ENCODE measurements around the gene GPD2. TPM values are rescaled to one million over a fixed set of nuclear protein-coding genes. Genes with fewer than 3 reads are reported as not detected.

Gene GPD2
- polyA plus RNA-seq (16.3 to 27.6 TPM (median 18.3 TPM) in 3 replicates), polyA minus RNA-seq (30.6 to 87.4 TPM (median 49.5 TPM) in 3 replicates)
- polyA plus RNA-seq (2011; ENCODE audit: low read depth) = 30.8 TPM
- 11.1 and 14.2 TPM in 2 replicates for polyA plus RNA-seq (2011; cell fraction: cytosol; rRNA removed)
- 21.7 and 34.2 TPM in 2 replicates for polyA plus RNA-seq (2011; cell fraction: nucleus; rRNA removed)
- 11.5 and 27.7 TPM in 2 replicates for polyA plus RNA-seq (2012; ENCODE audit: low replicate concordance)
- 26.9 TPM for polyA minus RNA-seq (2011; cell fraction: cytosol; rRNA and poly(A)+ RNA removed)
- 45.5 and 76.5 TPM in 2 replicates for polyA minus RNA-seq (2011; cell fraction: nucleus; rRNA and poly(A)+ RNA removed)

- H3K27ac ChIP-seq (ENCODE audit: control insufficient read depth, insufficient read depth, low read length) = peak within 1 kb of the TSS; percentile 86
- DNase-seq (ENCODE audit: low read depth, low spot score) (no peak), FAIRE-seq (no peak)
- no peaks in the 10 kb centered on the region for H4K20me1 ChIP-seq (ENCODE audit: control insufficient read depth, extremely low read depth, insufficient read depth, low read length)
- peaks cover 0 to 2% of the 10 kb centered on the region in 2 experiments for H3K36me3 ChIP-seq (ENCODE audit: control insufficient read depth in 2 of 2, extremely low read depth in 1 of 2, insufficient read depth in 2 of 2, low read length in 2 of 2)
- no peaks in the 10 kb centered on the region for H3K27me3 ChIP-seq (ENCODE audit: control insufficient read depth, extremely low read depth, insufficient read depth, low read length)
- no peaks in the 10 kb centered on the region for H3K9me3 ChIP-seq (ENCODE audit: control insufficient read depth, low read depth, low read length)
- H3K9me1 ChIP-seq (ENCODE audit: control insufficient read depth, extremely low read depth, insufficient read depth, low read length) = no peaks in the 10 kb centered on the region
- H3K9ac ChIP-seq (ENCODE audit: control insufficient read depth, extremely low read depth, insufficient read depth, low read length) = peak within 1 kb of the TSS; percentile 77
- H3K79me2 ChIP-seq (ENCODE audit: control insufficient read depth, insufficient read depth, low read length) = peaks cover 27% of the 10 kb centered on the region
- TF ChIP-seq, protein P1, sequence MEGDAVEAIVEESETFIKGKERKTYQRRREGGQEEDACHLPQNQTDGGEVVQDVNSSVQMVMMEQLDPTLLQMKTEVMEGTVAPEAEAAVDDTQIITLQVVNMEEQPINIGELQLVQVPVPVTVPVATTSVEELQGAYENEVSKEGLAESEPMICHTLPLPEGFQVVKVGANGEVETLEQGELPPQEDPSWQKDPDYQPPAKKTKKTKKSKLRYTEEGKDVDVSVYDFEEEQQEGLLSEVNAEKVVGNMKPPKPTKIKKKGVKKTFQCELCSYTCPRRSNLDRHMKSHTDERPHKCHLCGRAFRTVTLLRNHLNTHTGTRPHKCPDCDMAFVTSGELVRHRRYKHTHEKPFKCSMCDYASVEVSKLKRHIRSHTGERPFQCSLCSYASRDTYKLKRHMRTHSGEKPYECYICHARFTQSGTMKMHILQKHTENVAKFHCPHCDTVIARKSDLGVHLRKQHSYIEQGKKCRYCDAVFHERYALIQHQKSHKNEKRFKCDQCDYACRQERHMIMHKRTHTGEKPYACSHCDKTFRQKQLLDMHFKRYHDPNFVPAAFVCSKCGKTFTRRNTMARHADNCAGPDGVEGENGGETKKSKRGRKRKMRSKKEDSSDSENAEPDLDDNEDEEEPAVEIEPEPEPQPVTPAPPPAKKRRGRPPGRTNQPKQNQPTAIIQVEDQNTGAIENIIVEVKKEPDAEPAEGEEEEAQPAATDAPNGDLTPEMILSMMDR (optimal IDR thresholded peaks at IDR 0.05 in 1 of 3, IDR thresholded peaks at IDR 0.05 in 1 of 3, conservative IDR thresholded peaks at IDR 0.05 in 1 of 3; ENCODE audit: extremely low read depth in 1 of 3, insufficient read depth in 2 of 3, low read length in 3 of 3) = peak in 1 of 3 experiments; percentile 2
- no peak for TF ChIP-seq EZH2 (IDR thresholded peaks at IDR 0.05; ENCODE audit: low read length)
- H3K4me3 ChIP-seq (ENCODE audit: control insufficient read depth in 2 of 3, extremely low read depth in 1 of 3, insufficient read depth in 2 of 3, low read depth in 1 of 3, low read length in 3 of 3) = peak within 1 kb of the TSS; percentile 58 to 72 (median 59)
- H3K4me1 ChIP-seq (ENCODE audit: control insufficient read depth, extremely low read depth, insufficient read depth, low read length) = peaks cover 26% of the 10 kb centered on the region
- peak within 1 kb of the TSS; percentile 92 for H2AFZ ChIP-seq (ENCODE audit: control insufficient read depth, low read length)
- peak within 1 kb of the TSS; percentile 78 for H3K4me2 ChIP-seq (ENCODE audit: control insufficient read depth, extremely low read depth, insufficient read depth, low read depth, low read length)
- dilution Hi-C loops (cut with MboI; ENCODE audit: extremely low pct_ligation_motif_present, low sequenced_read_pairs) = no loop called here
Measured at GRCh38 chr2:156435718-156436496, at the start of gene GPD2. TSS of gene GPD2 (plus strand) at chr2:156436379. CDS start at chr2:156476106, 39,727 bp downstream.

DNA sequence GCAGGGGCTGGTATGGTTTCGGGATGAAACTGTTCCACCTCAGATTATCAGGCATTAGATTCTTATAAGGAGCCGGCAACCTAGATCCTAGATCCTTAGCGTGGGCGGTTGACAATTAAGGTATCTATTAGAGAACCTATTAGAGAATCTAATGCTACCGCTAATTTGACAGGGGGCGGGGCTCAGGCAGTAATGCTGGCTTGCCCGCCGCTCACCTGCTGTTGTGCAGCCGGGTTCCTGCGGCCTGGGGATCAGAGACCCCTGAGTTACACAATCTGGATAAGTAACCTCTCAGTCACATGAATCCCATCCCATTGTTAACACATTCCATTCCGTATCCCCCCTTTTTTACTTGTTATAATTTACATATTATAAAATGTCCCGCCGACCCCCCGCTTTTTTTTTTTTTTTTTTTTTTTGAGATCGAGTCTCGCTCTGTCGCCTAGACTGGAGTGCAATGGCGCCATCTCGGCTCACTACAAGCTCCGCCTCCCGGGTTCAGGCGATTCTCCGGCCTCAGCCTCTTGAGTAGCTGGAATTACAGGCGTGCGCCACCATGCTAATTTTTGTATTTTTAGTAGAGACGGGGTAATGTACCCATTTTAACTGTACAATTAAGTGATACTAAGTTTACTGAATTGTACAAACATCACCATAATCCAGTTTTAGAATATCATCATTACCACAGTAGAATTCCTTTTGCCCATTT is 42.0 kb upstream of the GPD2 start:
- dilution Hi-C loops (cut with MboI; ENCODE audit: extremely low pct_ligation_motif_present, low sequenced_read_pairs) = no loop called here
- H3K27ac ChIP-seq (ENCODE audit: control insufficient read depth, insufficient read depth, low read length) = no peak overlapping the region
- no peak for TF ChIP-seq EZH2 (IDR thresholded peaks at IDR 0.05; ENCODE audit: low read length)
- TF ChIP-seq, protein P1 (optimal IDR thresholded peaks at IDR 0.05 in 1 of 3, IDR thresholded peaks at IDR 0.05 in 1 of 3, conservative IDR thresholded peaks at IDR 0.05 in 1 of 3; ENCODE audit: extremely low read depth in 1 of 3, insufficient read depth in 2 of 3, low read length in 3 of 3) = no peak
- FAIRE-seq (no peak), DNase-seq (ENCODE audit: low read depth, low spot score) (no peak)
- H3K4me2 ChIP-seq (ENCODE audit: control insufficient read depth, extremely low read depth, insufficient read depth, low read depth, low read length) = no peak overlapping the region
- no peaks in the 10 kb centered on the region for H4K20me1 ChIP-seq (ENCODE audit: control insufficient read depth, extremely low read depth, insufficient read depth, low read length)
- H3K79me2 ChIP-seq (ENCODE audit: control insufficient read depth, insufficient read depth, low read length) = no peaks in the 10 kb centered on the region
- no peaks in the 10 kb centered on the region for H3K9me3 ChIP-seq (ENCODE audit: control insufficient read depth, low read depth, low read length)
- H3K36me3 ChIP-seq (ENCODE audit: control insufficient read depth in 2 of 2, extremely low read depth in 1 of 2, insufficient read depth in 2 of 2, low read length in 2 of 2) = no peaks in the 10 kb centered on the region
- peaks cover under 1% of the 10 kb centered on the region for H3K4me1 ChIP-seq (ENCODE audit: control insufficient read depth, extremely low read depth, insufficient read depth, low read length)
- no peaks in the 10 kb centered on the region for H3K27me3 ChIP-seq (ENCODE audit: control insufficient read depth, extremely low read depth, insufficient read depth, low read length)
- H3K9ac ChIP-seq (ENCODE audit: control insufficient read depth, extremely low read depth, insufficient read depth, low read length) = no peak overlapping the region
- no peak overlapping the region for H3K4me3 ChIP-seq (ENCODE audit: control insufficient read depth in 2 of 3, extremely low read depth in 1 of 3, insufficient read depth in 2 of 3, low read depth in 1 of 3, low read length in 3 of 3)
- no peaks in the 10 kb centered on the region for H3K9me1 ChIP-seq (ENCODE audit: control insufficient read depth, extremely low read depth, insufficient read depth, low read length)
- no peak overlapping the region for H2AFZ ChIP-seq (ENCODE audit: control insufficient read depth, low read length)

Measured in keratinocyte (primary cell).